Lung (tissue), 12 donors: ENCODE results near the gene RHOJ. TPM values are rescaled to one million over a fixed set of nuclear protein-coding genes. Genes with fewer than 3 reads are reported as not detected.

ENCODE experiments used
- ATAC-seq: fragments of 200-7000 bp; cut with Tn5 transposase; one replicate; pipeline ENCODE4 v1.9.1; 2020; ENCODE audit warnings: moderate number of reproducible peaks; ENCODE audit not compliant: insufficient read depth, low FRiP score
- DNase-seq, 3 donors: peaks; one replicate each; pipeline ENCODE4 v3.0.0-alpha.2; 2013 to 2017
- H3K27ac ChIP-seq, 2 donors: one replicate each; pipeline ENCODE4 v1.5.1; 2013; ENCODE audit warnings: mild to moderate bottlenecking in 2 of 2, moderate library complexity in 2 of 2, control low read depth in 1 of 2, inconsistent platforms in 1 of 2, low read depth in 1 of 2, low read length in 1 of 2
- H3K27me3 ChIP-seq, 3 donors: one replicate each; pipeline ENCODE4 v1.5.1; 2013; ENCODE audit warnings: low read length in 2 of 3; ENCODE audit not compliant: control insufficient read depth in 3 of 3, insufficient read depth in 3 of 3
- H3K36me3 ChIP-seq, 4 donors: one replicate each; pipeline ENCODE4 v1.5.1; 2013; ENCODE audit warnings: low read length in 4 of 4, mild to moderate bottlenecking in 1 of 4, moderate library complexity in 1 of 4; ENCODE audit not compliant: control insufficient read depth in 4 of 4, insufficient read depth in 4 of 4
- H3K4me1 ChIP-seq, 5 donors: one replicate each; pipeline ENCODE4 v1.5.1; 2013; ENCODE audit warnings: low read length in 5 of 5, mild to moderate bottlenecking in 2 of 5, moderate library complexity in 1 of 5; ENCODE audit not compliant: control insufficient read depth in 5 of 5, insufficient read depth in 5 of 5
- H3K4me3 ChIP-seq: one replicate; pipeline ENCODE4 v1.5.1; 2013; ENCODE audit warnings: mild to moderate bottlenecking, control low read depth, moderate library complexity
- H3K9ac ChIP-seq, 2 donors: one replicate each; pipeline ENCODE4 v1.5.1; 2013; ENCODE audit warnings: low read length in 2 of 2, control low read depth in 1 of 2; ENCODE audit not compliant: insufficient read depth in 1 of 2
- H3K9me3 ChIP-seq, 4 donors: one replicate each; pipeline ENCODE4 v1.5.1; 2013; ENCODE audit warnings: low read length in 3 of 4, mild to moderate bottlenecking in 1 of 4, moderate library complexity in 1 of 4; ENCODE audit not compliant: control insufficient read depth in 4 of 4, insufficient read depth in 3 of 4
- WGBS, 2 donors: extraction: QIAGEN DNeasy Blood & Tissue Kit; methylation state at CpG; one replicate each; pipeline ENCODE4 v1.1.7; 2013; 5-methylcytosine and 5-hydroxymethylcytosine counted together
- polyA plus RNA-seq, 2 donors: library from polyadenylated mRNA; stranded (reverse); fragments of 200-250 nt; gene quantifications; one replicate each; pipeline ENCODE4 v1.2.1, GENCODE V29; 2013
- total RNA-seq, 2 donors: library from RNA; depleted of rRNA in 1 of 2; stranded (reverse); fragments of >200 nt in 1 of 2; gene quantifications; one replicate each; pipeline ENCODE4 v1.2.1, GENCODE V29; 2014 to 2021
- TF ChIP-seq, protein P1 (sequence below): IDR thresholded peaks from 2 replicates; pipeline ENCODE4 v1.5.1; 2012; ENCODE audit warnings: mild to moderate bottlenecking; ENCODE audit errors: control extremely low read depth, extremely low read depth
- donor health status: control.
- donor health status: control.
- donor health status: Bipolar disorder and iron deficiency.
- donor health status: healthy.
- donor health status: DM: yes; HTN: yes; CAD: no.

The RHOJ gene
- total and polyA plus RNA-seq, 4 donors: 10.2 to 25.7 (median 17.8) TPM

DNA sequence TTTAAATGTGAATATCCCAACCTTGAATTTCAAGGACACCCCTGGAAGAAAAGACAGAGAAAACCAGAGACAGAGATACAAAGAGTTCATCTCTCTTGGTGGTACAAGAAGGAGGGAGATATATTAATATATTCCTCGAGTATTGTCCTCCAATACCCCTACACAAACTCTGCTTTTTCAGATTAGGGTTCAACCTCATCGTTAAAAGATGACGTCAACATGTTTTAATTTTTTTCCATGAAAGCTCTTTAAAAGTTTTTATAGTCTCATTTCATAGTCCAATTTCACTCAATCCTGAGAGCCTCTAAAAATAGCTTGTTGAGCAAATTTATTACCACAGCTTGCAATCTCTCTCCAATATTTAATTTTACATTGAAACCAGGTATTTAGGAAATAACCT, 19.4 kb downstream of the RHOJ start:
- no peaks in the 10 kb centered on the region for H3K9me3 ChIP-seq
- no peaks in the 10 kb centered on the region for H3K36me3 ChIP-seq
- peaks cover 0 to 23% (median 4%) of the 10 kb centered on the region in 5 donors for H3K4me1 ChIP-seq
- no peak overlapping the region for H3K27ac ChIP-seq
- no peaks in the 10 kb centered on the region for H3K27me3 ChIP-seq
- no peak for ATAC-seq
- H3K9ac ChIP-seq: no peak overlapping the region
- WGBS, 2 donors: 85% methylated on average over 3 of the region's 3 CpGs
- H3K4me3 ChIP-seq: no peak overlapping the region
- TF ChIP-seq, protein P1, sequence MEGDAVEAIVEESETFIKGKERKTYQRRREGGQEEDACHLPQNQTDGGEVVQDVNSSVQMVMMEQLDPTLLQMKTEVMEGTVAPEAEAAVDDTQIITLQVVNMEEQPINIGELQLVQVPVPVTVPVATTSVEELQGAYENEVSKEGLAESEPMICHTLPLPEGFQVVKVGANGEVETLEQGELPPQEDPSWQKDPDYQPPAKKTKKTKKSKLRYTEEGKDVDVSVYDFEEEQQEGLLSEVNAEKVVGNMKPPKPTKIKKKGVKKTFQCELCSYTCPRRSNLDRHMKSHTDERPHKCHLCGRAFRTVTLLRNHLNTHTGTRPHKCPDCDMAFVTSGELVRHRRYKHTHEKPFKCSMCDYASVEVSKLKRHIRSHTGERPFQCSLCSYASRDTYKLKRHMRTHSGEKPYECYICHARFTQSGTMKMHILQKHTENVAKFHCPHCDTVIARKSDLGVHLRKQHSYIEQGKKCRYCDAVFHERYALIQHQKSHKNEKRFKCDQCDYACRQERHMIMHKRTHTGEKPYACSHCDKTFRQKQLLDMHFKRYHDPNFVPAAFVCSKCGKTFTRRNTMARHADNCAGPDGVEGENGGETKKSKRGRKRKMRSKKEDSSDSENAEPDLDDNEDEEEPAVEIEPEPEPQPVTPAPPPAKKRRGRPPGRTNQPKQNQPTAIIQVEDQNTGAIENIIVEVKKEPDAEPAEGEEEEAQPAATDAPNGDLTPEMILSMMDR: no peak
- no peak for DNase-seq

DNA sequence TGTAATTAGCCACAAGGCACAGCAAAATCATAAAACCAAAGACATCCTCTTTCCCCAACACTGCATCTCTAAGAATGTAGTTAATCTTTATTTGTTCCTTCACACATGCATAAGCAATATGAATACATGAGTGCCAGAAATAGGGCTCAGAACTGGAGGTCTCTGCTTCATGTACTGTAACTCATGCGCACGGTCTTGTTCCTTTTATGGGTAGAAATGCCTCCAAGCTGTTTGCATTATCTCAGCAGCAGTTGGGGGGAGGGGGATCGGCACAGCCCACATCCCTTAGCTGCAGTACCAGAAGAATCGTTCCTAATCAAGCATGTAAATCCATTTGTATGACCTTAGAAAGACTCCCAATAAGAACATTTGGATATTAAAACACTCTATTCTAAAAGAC, 20.0 kb downstream of the RHOJ start:
- H3K4me3 ChIP-seq: no peak overlapping the region
- peaks cover 0 to 2% (median 0%) of the 10 kb centered on the region in 4 donors for H3K36me3 ChIP-seq
- H3K9ac ChIP-seq: no peak overlapping the region
- TF ChIP-seq, protein P1: no peak
- no peak overlapping the region for H3K27ac ChIP-seq
- 68 to 69% methylated on average over 4 of the region's 4 CpGs for WGBS, 2 donors
- H3K27me3 ChIP-seq: no peaks in the 10 kb centered on the region
- ATAC-seq (no peak), DNase-seq (peak; percentile 62 to 83 (median 74))
- H3K4me1 ChIP-seq: peaks cover 0 to 19% (median 2%) of the 10 kb centered on the region in 5 donors
- H3K9me3 ChIP-seq: no peaks in the 10 kb centered on the region

DNA sequence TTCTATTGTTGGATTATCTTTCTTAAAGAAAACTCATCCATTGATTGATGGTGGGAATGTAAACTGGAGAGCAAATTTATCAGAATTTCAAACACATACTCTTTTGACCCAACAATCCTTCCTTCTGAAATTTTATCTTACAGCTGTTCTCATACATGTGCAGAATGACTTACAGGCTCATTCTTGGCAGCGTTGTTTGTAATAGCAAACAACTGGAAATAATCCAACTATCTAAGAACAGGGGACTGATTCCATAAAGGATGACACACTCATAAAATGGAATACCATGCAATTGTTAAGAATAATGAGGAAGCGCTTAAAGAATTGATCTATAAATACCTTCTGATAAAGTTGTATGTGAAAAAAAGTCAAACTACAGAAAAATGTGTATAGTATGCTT, 24.0 kb downstream of the RHOJ start:
- ATAC-seq: no peak
- Histone ChIP-seq H3K27ac (no peak overlapping the region), H3K4me3 (no peak overlapping the region), H3K27me3 (no peaks in the 10 kb centered on the region), H3K9ac (no peak overlapping the region), H3K4me1 (peaks cover 0 to 33% (median 6%) of the 10 kb centered on the region in 5 donors), H3K9me3 (peaks cover 0 to 7% (median 1%) of the 10 kb centered on the region in 4 donors), H3K36me3 (peaks cover 0 to 7% (median 3%) of the 10 kb centered on the region in 4 donors)
- TF ChIP-seq, protein P1: no peak
- DNase-seq: peak in 2 of 3 donors; percentile 54 to 63
- WGBS, 2 donors: 69 to 79% methylated on average over 2 of the region's 2 CpGs
